ENCODE results near the gene STRN3. TPM values are rescaled to one million over a fixed set of nuclear protein-coding genes. Genes with fewer than 3 reads are reported as not detected.

STRN3 gene
- total and polyA plus RNA-seq, 10 of the 15 experiments (the other 5 are each of a cell fraction or from before 2014, with no cell fraction given), result 7.8 to 27.9 (median 14.1) TPM

DNA sequence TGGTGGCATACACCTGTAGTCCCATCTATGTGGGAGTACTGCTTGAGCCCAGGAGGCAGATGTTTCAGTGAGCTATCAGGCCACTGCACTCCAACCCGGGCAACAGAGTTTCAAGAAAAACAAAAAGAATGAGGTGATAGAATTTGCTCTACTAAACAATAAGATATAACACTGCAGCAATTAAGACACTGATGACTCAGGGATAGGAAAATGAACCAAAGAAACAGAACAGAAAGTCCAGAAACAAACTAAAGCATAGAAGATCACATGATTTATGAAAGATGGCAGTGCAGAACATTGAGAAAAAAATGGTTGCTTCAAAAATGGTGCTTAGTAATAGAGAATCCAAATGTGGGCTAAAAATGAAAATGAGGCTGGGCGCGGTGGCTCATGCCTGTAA, 66.0 kb downstream of the STRN3 start:
- 79% methylated on average over 3 of the region's 3 CpGs for WGBS (ENCODE audit: insufficient coverage, insufficient replicate concordance, low lambda C conversion rate, missing lambda C conversion rate)
- TF ChIP-seq IRF4 (IDR thresholded peaks at IDR 0.05; ENCODE audit: low read depth, low read length), result no peak
- TF ChIP-seq, protein P1, sequence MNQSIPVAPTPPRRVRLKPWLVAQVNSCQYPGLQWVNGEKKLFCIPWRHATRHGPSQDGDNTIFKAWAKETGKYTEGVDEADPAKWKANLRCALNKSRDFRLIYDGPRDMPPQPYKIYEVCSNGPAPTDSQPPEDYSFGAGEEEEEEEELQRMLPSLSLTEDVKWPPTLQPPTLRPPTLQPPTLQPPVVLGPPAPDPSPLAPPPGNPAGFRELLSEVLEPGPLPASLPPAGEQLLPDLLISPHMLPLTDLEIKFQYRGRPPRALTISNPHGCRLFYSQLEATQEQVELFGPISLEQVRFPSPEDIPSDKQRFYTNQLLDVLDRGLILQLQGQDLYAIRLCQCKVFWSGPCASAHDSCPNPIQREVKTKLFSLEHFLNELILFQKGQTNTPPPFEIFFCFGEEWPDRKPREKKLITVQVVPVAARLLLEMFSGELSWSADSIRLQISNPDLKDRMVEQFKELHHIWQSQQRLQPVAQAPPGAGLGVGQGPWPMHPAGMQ (IDR thresholded peaks at IDR 0.05; ENCODE audit: borderline replicate concordance), result 0 out of 2 replicates have a peak, but pooled peaks have one; percentile 4
- TF ChIP-seq SIX5 (IDR thresholded peaks at IDR 0.05; ENCODE audit: low read depth, low read length, severe bottlenecking), result no peak
- no peak for TF ChIP-seq JUNB (IDR thresholded peaks at IDR 0.05)
- peaks cover 18% of the 10 kb centered on the region for H3K4me1 ChIP-seq (ENCODE audit: control insufficient read depth, insufficient read depth, low read length)
- ATAC-seq (peak; percentile 24; the same call in 2 of the 3 replicates), DNase-seq (ENCODE audit: low read depth, low spot score) (no peak), FAIRE-seq (no peak)
- peak overlapping the region; percentile 22; the same call in 1 of the 2 replicates for H3K4me2 ChIP-seq (ENCODE audit: control insufficient read depth, insufficient read depth)
- H3K4me3 ChIP-seq, result no peak overlapping the region
- no peaks in the 10 kb centered on the region for H3K27me3 ChIP-seq (replicated peaks in 1 of 2; ENCODE audit: control insufficient read depth in 2 of 2, insufficient read depth in 2 of 2, low read length in 1 of 2)
- no peaks in the 10 kb centered on the region for H4K20me1 ChIP-seq (ENCODE audit: control insufficient read depth, insufficient read depth)
- in situ Hi-C loops (cut with MboI), result no loop called here
- ChIA-PET SMC1A (ENCODE audit: uncharacterized antibody, unreplicated experiment) (interaction anchor here (0.6 to 1.2 kb wide), 5 partner anchors 12 to 312 kb away, joined by 3 to 5 read pairs (median 3); no protein-coding TSS in a partner anchor), RAD21 (ENCODE audit: unreplicated experiment) (no interaction called here), CTCF (interaction anchor here (1.7 to 2.0 kb wide), 2 partner anchors 17 to 40 kb away, joined by 4 to 6 read pairs; no protein-coding TSS in a partner anchor), POLR2A (no interaction called here)
- peak overlapping the region; percentile 10; the same call in 1 of the 2 replicates for H3K27ac ChIP-seq (ENCODE audit: control insufficient read depth, insufficient read depth)
- peaks cover 27% of the 10 kb centered on the region for H3K79me2 ChIP-seq (ENCODE audit: control insufficient read depth, insufficient read depth, low read length)
- BruUV-seq (replicated peaks), result no TSS peak
- intact Hi-C loops (cut with micrococcal nuclease; ENCODE audit: unreplicated experiment), result no loop called here
- 0 out of 2 replicates have a peak overlapping the region, but pooled peaks have one; percentile 13 for H2AFZ ChIP-seq (ENCODE audit: control insufficient read depth, low read depth, low read length)
- H3K9ac ChIP-seq (ENCODE audit: control insufficient read depth, insufficient read depth, low read length), result no peak overlapping the region
- H3K36me3 ChIP-seq (ENCODE audit: control insufficient read depth in 2 of 2, insufficient read depth in 2 of 2, low read length in 1 of 2), result peaks cover 0 to 2% of the 10 kb centered on the region in 2 experiments; a peak in 1 of 4 replicates
- H3K9me3 ChIP-seq (replicated peaks; ENCODE audit: control insufficient read depth, insufficient read depth, low read length), result no peaks in the 10 kb centered on the region; the same call in 2 of the 3 replicates
